Measurements from ENCODE around the gene TSPAN7.

TSPAN7 gene

DNA sequence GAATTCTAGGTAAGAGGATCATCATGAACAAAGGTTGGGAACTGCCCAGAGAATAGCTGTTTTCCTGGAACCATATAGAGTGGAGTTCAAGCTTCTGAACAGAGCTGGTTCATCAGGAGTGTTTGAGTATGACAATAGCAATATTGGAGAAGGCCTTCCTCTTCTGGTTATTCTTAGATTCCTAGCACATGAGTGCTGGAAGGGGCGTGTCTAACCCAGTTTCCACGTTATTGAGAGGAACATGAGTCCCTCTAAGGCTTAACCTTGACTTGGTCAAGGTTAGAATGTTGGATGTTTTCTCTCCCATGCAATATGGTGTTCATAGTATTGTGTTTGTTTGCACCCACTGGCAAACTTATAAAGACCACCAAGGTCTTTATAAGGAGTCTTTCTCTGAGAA, 101.3 kb downstream of the TSPAN7 start:
- TF ChIP-seq, protein P1, sequence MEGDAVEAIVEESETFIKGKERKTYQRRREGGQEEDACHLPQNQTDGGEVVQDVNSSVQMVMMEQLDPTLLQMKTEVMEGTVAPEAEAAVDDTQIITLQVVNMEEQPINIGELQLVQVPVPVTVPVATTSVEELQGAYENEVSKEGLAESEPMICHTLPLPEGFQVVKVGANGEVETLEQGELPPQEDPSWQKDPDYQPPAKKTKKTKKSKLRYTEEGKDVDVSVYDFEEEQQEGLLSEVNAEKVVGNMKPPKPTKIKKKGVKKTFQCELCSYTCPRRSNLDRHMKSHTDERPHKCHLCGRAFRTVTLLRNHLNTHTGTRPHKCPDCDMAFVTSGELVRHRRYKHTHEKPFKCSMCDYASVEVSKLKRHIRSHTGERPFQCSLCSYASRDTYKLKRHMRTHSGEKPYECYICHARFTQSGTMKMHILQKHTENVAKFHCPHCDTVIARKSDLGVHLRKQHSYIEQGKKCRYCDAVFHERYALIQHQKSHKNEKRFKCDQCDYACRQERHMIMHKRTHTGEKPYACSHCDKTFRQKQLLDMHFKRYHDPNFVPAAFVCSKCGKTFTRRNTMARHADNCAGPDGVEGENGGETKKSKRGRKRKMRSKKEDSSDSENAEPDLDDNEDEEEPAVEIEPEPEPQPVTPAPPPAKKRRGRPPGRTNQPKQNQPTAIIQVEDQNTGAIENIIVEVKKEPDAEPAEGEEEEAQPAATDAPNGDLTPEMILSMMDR (IDR thresholded peaks at IDR 0.05; ENCODE audit: low read depth, low read length): no peak
- no peak for DNase-seq (ENCODE audit: low read depth, low spot score)
- in situ Hi-C loops (cut with HindIII; ENCODE audit: low sequenced_read_pairs): no loop called here

DNA sequence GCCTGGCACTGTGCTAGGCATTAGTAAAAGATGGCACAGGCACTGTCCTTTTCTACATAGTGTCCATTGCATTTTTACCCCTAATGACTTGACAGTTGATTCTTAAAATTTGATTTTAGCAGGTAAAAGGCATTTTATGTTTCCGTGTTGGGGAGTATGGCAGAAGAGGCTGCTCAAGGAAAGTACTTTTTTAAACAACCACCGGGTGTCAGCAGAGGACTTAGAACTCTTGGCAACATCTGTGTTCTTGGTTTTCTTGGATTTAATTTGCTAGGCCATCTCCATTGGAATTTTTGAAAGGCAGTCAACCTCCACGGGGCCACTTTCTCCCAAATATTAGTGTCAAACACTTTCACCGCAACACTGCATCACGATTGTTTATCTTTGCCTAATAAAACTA, 102.9 kb downstream of the TSPAN7 start:
- no peak overlapping the region for H3K4me3 ChIP-seq (ENCODE audit: low read depth, low read length)
- TF ChIP-seq, protein P1 (IDR thresholded peaks at IDR 0.05; ENCODE audit: low read depth, low read length): peak; percentile 47
- DNase-seq (ENCODE audit: low read depth, low spot score): peak; percentile 22
- in situ Hi-C loops (cut with HindIII; ENCODE audit: low sequenced_read_pairs): no loop called here

More for the DNA sequence above, 101.3 kb downstream of the TSPAN7 start:
- H3K4me3 ChIP-seq (ENCODE audit: low read depth, low read length): no peak overlapping the region

DNA sequence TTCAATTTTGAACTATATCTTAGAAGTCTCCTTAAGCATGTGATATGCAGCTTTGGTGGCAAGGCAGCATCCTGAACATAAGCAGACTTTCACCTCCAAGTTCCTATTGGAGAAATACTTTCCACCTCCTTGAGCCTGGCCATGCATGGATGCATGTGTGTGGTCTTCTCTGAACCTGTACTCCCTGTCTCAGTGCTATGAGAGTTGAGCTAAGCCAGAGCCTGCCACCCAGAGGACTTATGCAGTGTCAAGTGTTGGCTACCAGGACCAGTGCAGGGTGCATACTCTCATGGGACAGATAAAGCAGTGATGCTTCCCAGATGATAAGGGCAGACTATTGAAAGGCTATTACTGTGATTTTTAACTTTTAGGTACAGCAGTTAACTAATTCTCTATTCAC, 105.6 kb downstream of the TSPAN7 start:
- no peak for DNase-seq (ENCODE audit: low read depth, low spot score)
- H3K4me3 ChIP-seq (ENCODE audit: low read depth, low read length): no peak overlapping the region
- TF ChIP-seq, protein P1 (IDR thresholded peaks at IDR 0.05; ENCODE audit: low read depth, low read length): no peak
- in situ Hi-C loops (cut with HindIII; ENCODE audit: low sequenced_read_pairs): no loop called here

DNA sequence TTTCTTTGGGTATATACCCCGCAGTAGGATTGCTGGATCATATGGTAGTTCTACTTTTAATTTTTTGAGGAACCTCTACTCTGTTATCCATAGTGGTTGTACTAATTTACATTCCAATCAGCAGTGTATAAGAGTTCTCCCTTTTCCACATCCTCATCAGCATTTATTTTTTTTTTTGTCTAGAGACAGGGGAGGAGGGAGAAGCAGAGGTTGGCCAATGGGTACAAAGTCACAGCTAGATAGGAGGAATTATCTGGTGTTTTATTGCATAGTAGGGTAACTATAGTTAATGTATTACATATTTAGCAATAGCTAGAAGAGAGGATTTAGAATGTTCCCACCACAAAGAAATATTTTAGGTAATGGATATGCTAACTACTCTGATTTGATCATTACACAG, 107.4 kb downstream of the TSPAN7 start:
- H3K4me3 ChIP-seq (ENCODE audit: low read depth, low read length): no peak overlapping the region
- DNase-seq (ENCODE audit: low read depth, low spot score): no peak
- TF ChIP-seq, protein P1 (IDR thresholded peaks at IDR 0.05; ENCODE audit: low read depth, low read length): no peak
- in situ Hi-C loops (cut with HindIII; ENCODE audit: low sequenced_read_pairs): no loop called here

DNA sequence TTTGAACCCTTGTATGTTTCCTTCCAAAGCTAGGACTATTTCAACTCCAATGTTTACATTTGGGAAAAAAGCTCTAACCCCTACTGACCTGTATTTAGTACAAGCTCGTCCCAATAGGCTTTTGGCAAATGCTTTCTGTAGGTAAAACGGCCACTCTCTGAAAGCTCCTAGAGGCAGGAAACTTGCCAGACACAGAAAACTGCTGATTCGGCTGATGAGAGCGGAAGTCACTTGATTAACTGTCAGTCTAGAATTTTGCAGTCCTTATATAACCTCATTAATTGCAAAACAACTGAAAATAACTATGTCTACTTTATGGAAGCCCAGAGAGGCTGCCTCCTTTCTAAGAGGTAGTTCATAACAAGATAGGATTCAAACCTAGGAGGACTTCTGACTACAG, 108.1 kb downstream of the TSPAN7 start:
- no peak for DNase-seq (ENCODE audit: low read depth, low spot score)
- H3K4me3 ChIP-seq (ENCODE audit: low read depth, low read length): no peak overlapping the region
- TF ChIP-seq, protein P1 (IDR thresholded peaks at IDR 0.05; ENCODE audit: low read depth, low read length): no peak
- in situ Hi-C loops (cut with HindIII; ENCODE audit: low sequenced_read_pairs): no loop called here

DNA sequence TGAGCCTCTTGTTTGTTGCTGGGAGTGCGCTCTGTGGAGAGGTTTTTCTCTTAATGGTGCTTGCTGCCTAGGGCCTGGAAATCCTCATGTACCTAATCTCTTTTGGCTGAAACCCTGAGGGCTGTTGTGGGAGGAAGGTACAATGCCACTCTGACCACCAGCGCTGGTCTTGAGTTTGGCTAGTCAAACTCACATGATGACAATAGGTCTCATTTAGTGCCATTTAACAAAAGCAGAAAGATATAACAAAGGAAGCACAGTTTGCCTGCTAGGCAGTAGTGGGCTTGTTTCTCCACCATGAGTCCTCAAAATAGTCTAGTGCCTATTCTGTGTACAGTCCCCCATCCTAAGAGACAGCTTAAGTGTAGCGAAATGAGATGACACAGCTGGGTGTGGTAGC, 111.3 kb downstream of the TSPAN7 start:
- no peak overlapping the region for H3K4me3 ChIP-seq (ENCODE audit: low read depth, low read length)
- TF ChIP-seq, protein P1 (IDR thresholded peaks at IDR 0.05; ENCODE audit: low read depth, low read length): no peak
- DNase-seq (ENCODE audit: low read depth, low spot score): no peak
- in situ Hi-C loops (cut with HindIII; ENCODE audit: low sequenced_read_pairs): no loop called here

DNA sequence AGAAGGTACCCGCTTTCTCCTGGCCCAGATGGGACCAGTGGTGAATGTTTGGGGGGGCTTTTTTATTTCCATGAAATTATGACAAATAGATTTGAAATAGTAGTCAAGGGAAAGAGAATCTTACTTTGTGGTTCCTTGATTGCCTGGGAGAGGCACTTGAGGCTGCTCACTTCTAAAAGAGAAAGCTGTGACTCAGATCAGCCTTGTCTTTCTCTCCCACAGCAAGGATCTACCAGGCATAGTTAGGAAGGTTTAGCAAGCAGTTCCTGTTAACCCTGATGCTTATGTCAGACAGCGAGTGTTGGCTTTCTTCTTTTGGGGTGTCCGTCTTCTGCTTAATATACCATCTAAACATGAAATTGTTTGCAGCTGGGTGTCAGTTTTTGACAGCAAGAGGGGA, 114.5 kb downstream of the TSPAN7 start:
- H3K4me3 ChIP-seq (ENCODE audit: low read depth, low read length): no peak overlapping the region
- DNase-seq (ENCODE audit: low read depth, low spot score): no peak
- in situ Hi-C loops (cut with HindIII; ENCODE audit: low sequenced_read_pairs): no loop called here
- TF ChIP-seq, protein P1 (IDR thresholded peaks at IDR 0.05; ENCODE audit: low read depth, low read length): no peak
